ENCODE results near the gene TAF15.

TAF15 gene

GRCh38 chr17:35786941-35787432 is 22.3 kb upstream of the TAF15 start:
- no peak for DNase-seq (ENCODE audit: low read depth in 2 of 3, low spot score in 1 of 3)

GRCh38 chr17:35788477-35789368 is 20.6 kb upstream of the TAF15 start:
- no peak for DNase-seq (ENCODE audit: low read depth in 2 of 3, low spot score in 1 of 3)

- DNase-seq (ENCODE audit: low read depth in 2 of 3, low spot score in 1 of 3), result no peak
Observed at GRCh38 chr17:35790841-35791240, 18.4 kb upstream of the TAF15 start.

DNA sequence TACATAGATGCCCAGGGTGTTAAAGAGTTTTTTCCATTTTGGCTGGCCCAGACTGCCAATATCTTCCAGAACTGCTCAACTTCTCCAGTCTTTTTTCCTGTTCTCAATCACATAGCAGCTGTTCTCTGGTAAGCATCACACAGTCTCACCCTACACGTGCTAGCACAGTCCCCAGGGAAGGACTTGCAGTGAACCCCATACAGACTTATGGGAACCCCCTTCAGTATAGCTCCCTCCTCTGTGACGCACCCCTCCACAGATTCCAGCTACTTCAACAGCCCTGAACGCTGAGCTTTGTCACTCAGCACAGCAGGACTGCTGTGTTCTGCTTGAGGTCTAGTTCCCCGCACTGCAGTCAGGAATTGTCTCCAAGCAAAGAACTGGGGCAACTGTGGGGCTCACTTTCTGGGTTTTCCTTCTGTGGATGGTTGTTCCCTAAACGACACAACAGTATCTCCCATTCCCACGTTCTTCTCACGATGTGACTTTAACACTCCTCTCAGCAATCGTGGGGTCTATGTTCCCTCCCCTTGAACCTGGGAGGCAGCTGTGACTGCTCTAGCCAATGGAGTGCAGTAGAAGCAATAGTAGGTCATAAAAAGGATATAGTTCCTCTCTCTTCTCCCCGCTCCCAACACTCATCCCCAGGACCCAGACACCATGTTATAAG is 17.5 kb upstream of the TAF15 start:
- DNase-seq (ENCODE audit: low read depth in 2 of 3, low spot score in 1 of 3), result no peak

- DNase-seq (ENCODE audit: low read depth in 2 of 3, low spot score in 1 of 3), result no peak
Observed at GRCh38 chr17:35793257-35793656, 16.0 kb upstream of the TAF15 start.

- DNase-seq (ENCODE audit: low read depth in 2 of 3, low spot score in 1 of 3), result peak in 1 of 3 donors; percentile 16
Observed at GRCh38 chr17:35795007-35795870, 14.0 kb upstream of the TAF15 start, which contains the start of gene MMP28. Gene MMP28, minus strand, starts transcription at chr17:35795641. Its CDS starts 264 bp downstream, at chr17:35795377.

DNA sequence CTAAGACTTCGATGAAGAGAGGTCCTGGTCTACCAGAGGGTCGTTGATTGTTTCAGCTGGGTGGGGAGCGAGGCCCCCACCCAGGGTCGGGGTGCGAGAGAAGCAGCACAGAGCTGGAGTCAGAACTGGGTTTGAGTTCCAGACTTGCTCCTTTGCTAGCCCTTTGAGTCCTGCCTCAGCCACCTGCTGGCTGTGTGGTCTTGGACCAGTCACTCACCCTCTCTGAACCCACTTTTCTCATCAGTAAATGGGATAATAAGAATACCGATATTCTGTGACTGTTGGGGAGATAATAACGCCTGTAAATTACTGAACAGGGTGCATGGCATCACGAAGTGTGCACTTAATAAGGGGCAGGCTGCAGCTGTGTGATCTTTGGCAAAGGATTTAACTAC is 13.4 kb upstream of the TAF15 start:
- no peak for DNase-seq (ENCODE audit: low read depth in 2 of 3, low spot score in 1 of 3)

GRCh38 chr17:35796942-35797341 is 12.3 kb upstream of the TAF15 start:
- DNase-seq (ENCODE audit: low read depth in 2 of 3, low spot score in 1 of 3), result no peak

DNA sequence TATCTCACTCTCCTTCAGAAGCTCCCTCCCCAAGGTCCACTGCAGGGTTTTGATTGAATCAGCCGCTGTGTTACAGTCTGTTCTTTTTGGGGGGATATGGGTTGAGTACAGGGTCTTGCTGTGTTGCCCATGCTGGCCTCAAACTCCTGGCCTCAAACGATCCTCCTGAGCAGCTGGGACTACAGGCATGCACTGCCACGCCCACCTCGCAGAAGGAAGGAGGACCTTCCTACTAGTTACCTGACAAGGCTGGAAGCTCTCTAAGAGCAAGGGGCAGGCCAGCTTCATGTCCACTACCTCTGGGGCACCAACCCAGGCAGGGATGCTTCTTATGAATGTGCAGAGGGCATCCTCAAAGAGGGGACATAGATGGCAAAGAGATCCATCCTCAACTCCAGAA is 11.9 kb upstream of the TAF15 start:
- DNase-seq (ENCODE audit: low read depth in 2 of 3, low spot score in 1 of 3), result no peak

GRCh38 chr17:35797918-35798317 is 11.4 kb upstream of the TAF15 start:
- DNase-seq (ENCODE audit: low read depth in 2 of 3, low spot score in 1 of 3), result no peak

- DNase-seq (ENCODE audit: low read depth in 2 of 3, low spot score in 1 of 3), result no peak
Observed at GRCh38 chr17:35799942-35800341, 9.3 kb upstream of the TAF15 start.

DNA sequence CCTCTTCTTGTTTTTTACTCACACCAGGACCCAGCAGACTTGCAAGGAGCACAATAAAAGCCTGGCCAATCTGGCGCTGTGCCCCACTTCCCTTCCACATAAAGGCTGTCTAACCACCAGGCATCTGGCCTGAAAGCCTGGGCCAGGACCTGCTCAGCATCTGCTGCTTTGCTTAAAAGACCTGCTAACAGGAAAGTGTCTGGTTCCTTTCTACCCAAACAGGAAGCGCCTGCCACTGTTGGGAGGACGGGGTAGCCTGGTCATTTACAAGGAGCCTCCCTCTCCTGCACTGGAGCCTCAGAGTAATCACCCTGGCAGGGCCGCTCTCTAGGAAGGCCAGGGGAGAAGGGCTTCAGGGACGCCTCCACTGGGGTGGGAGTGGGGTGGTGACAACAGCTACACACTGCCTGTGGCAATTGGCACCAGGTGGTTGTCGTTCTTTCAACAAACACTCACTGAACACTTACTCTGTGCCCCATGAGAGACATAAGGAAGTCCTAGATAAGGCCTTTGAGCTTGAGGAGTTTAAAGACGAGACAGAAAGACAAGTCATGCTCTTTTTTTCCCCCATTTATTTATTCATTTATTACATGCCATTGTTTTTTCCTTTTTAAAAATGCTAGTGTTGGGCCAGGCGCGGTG is 7.6 kb upstream of the TAF15 start:
- no peak for DNase-seq (ENCODE audit: low read depth in 2 of 3, low spot score in 1 of 3)

DNA sequence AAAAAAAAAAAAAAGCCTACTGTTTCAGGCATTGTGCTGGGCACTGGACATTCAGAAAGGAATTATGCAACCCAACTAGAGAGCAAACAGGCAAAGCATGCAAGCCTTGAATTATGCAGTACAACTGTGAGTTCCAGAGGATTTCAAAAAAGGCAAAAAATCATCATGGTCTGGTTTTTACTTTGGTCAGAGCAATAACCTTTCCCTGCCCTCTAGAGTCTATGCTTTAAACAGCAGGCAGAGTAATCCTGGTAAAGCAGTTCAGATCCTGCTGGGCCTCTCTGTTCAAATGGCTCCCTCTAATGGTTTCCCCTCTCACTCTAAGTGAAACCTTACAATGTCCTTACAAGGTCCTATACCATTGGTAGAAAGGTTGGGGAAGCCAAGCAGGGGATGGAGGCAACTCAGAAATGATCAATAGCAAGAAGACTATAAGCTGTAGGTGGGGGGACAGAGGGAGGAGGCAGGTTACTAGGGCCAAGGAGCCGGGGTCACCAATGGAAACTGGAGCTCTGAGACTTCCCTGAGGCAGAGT is 4.6 kb upstream of the TAF15 start:
- peak in 1 of 3 donors; percentile 43 for DNase-seq (ENCODE audit: low read depth in 2 of 3, low spot score in 1 of 3)

DNA sequence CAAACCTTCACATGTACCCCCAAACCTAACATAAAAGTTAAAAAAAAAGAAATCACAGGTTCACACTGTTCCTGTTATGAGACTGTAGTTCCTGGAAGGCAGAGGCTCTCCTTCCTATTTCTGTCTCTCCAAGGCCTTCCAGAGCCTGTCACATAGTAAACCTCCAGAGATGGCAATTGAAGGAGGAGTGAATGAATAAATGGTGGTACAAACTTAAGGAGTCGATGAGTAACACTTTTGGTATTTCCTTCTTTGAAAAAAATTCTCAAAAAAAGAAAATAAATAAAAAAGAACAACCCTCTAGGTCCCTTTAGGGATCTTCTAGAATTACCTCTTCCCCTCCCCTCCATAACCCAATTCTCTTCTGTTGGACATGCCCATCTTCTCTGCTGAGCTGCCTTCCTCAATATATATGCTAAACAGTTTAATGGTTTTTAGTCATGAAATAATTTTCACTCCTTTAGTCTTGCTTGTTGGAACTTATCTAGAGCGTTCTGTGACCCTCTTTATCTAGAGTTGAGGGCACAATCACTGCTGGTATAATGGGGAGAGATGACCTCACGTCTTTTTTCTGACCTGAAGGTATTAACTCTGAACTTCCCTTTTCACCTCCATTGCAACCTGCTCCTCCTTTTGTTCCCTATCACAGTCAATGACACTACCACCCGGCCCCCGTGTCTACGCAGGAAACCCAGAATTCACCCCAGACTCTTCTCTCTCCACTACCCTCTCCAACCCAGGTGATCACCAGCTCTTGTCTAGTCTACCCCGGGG is 1.7 kb upstream of the TAF15 start:
- DNase-seq (ENCODE audit: low read depth in 2 of 3, low spot score in 1 of 3), result no peak

GRCh38 chr17:35808240-35808961 is 883 bp upstream of the TAF15 start:
- DNase-seq (ENCODE audit: low read depth in 2 of 3, low spot score in 1 of 3), result no peak

DNA sequence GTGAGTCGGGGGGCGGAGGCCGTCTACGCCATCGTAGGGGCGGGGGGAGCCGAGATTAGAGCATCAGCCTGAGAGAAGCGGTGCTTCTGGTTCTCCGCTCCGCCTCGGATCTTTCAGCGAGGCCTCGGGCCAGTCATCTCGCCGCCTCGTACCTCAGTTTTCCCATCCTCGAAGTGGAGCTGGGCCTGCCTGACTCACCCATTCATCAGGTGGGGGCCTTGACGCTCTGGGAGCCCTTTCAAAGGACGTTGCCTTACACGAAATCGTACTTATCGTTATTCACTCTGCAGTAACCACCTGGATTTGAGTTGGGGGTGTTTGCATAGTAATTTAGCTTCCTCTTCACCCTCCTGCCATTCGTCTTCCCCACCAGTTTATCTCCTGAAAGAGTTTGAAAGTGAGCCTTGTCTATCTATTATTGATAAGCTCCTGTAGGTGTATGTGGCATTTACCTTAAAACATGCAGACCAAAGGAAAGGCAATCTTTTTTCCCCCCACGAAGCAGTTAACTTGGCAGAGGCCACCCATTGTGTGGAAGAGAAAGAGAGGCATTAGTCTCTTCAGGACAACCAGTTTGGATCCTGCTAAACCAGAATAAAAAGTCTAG is 674 bp downstream of the TAF15 start:
- peak in 2 of 3 donors; percentile 26 to 31 for DNase-seq (ENCODE audit: low read depth in 2 of 3, low spot score in 1 of 3)

- DNase-seq (ENCODE audit: low read depth in 2 of 3, low spot score in 1 of 3), result no peak
Observed at GRCh38 chr17:35811759-35812158, 2.5 kb downstream of the TAF15 start.

DNA sequence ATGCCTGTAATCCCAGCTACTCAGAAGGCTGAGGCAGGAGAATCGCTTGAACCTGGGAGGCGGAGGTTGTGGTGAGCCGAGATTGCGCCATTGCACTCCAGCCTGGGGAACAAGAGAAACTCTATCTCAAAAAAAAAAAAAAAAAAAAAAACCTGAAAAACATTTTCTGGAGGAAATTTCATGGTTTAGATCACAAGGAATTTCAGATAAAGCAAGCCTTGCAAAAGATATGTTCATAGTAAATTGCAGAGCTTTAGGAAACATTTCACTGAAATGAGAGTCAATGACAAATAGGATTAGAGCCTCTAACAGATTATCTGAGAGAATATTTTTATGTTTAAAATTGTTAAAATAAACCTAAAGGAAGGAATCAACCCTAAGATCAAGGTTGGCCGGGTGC is 3.2 kb downstream of the TAF15 start:
- no peak for DNase-seq (ENCODE audit: low read depth in 2 of 3, low spot score in 1 of 3)

GRCh38 chr17:35816723-35817122 is 7.4 kb downstream of the TAF15 start:
- no peak for DNase-seq (ENCODE audit: low read depth in 2 of 3, low spot score in 1 of 3)
